MV-4-11 (cell line): ENCODE data around the gene LRRC49.
"Not testable (repeated sequence)": the region's sequence is repeated elsewhere in the genome, so short reads cannot be mapped to it uniquely, and the experiment has no call there.

Source experiments
- DNase-seq: peaks from one replicate; lab custom pipeline; 2025; lab: John Stamatoyannopoulos, UW

The LRRC49 gene

DNA sequence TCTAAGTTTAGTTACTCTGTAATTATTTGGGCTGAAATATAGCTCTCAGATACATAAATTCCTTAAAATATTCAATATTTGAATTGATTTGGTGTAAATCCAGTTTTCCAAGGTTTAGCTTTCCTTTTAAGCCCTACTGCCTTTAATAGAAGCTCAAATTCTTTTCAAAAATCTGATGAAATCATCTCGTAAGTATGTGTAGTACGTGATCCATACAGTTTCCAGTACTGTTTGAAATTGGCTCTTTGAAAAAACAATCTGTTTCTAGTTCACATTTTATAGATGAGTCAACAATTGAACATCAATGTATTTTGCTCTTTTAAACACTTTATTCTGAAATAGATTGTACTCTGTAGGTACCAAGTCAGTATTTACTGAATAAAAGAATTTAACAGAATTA is 84.2 kb downstream of the LRRC49 start:
- no peak for DNase-seq

DNA sequence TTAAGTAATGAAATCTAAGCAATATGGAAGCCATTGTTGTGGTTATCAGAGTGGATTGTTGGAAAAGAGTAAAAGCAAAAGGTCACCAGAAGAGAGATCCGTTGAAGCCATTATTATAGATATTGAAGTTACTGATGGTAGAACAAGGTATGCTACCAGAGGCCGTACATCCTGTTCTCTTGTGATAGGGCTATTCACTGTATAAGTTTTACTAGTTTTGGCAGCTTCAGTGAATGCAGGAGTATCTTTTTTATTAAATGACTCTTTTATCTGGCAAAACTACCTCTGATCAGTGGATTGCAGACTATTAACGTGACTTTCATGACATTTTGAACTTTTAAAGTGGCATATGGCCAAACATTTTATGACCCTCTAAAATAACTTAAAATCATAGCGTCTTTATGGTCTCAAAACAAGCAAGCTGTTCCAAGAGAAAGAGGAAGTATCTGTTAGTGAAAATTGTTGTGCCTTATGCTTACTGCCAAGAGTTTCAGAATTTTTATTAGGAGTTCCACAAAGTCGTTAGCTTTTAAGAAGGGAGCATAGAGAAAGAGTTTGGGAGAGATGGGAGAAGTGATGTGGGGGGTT is 102.9 kb downstream of the LRRC49 start:
- DNase-seq: no peak

DNA sequence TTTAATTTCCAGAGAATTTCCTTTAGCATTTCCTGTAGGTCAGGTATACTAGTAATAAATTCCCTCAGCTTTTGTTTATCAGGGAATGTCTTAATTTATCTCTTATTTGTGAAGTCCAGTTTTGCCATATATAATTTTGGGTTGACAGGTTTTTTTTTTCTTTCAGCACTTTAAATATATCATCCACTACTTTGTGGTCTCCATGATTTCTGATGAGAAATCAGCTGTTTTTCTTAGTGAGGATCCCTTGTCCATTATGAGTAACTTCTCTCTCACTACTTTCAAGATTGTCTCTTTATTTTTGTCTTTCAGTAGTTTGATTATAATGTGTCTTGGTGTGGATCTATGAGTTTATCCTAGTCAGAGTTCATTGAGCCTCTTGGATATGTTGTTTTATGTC is 105.7 kb downstream of the LRRC49 start:
- DNase-seq: no peak

DNA sequence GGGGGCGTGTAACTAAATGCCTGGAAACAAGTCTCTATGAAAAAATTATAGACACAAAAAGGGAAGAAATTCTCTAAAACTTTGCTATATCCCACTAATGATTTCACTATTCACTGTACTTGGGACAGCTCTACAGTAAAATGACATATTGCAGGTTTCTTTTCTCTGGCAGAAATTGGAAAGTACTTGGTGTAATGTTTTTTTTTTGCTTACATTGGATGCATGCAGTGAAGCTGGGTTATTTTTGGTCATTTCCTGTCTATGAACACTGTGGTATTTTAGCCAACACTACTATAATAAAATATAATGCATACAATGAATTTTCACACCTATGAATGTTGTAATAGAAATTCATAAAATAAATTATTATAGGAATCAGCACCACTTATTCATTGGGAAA is 109.7 kb downstream of the LRRC49 start:
- no peak for DNase-seq

DNA sequence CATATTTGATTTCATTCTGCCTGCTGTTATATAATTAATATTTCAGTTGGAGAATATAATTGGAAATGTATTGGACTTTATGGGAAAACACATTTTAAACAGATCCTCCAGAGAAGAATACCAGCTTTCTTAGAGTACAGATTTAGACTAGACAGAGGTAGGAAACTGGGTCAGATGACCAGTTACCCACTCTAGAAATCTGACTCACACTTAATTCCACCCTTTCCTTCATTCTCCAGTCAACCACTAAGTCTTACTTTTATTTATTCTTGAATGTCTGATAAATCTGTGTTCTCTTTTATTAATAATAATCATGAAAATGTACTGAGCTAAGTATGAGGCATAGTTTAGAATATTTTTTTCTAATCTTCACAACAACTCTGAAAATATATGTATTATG is 110.7 kb downstream of the LRRC49 start:
- no peak for DNase-seq

DNA sequence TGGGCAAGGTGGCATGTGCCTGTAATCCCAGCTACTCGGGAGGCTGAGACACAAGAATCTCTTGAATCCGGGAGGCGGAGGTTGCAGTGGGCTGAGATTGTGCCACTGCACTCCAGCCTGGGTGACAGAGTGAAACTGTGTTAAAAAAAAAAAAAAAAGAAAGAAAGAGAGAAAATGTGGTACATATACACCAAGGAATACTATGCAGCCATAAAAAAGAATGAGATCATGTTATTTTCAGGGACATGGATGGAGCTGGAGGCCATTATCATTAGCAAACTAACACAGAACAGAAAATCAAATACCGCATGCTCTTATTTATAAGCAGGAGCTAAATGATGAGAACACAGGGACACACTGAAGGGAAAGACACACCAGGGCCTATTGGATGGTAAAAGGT is 111.9 kb downstream of the LRRC49 start:
- not testable (repeated sequence) for DNase-seq

DNA sequence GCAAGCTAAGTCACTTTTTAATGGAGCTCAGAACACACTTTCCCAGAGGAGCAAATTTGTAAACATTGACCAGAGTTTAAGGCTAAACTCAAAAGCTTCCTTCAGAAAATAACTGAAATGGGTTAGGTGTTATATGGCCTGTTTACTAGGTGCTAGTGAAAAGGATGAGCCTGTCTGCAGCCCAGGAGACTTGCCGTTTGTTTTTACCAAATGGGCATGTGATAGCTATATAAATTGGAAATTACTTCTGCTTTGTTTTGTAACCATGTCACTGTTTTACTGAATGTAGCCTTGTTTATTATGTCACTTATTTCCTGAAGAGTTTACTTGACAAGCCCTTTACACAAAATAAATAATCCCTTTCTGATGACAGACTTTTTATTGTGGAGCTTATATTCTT is 113.3 kb downstream of the LRRC49 start:
- DNase-seq: no peak

DNA sequence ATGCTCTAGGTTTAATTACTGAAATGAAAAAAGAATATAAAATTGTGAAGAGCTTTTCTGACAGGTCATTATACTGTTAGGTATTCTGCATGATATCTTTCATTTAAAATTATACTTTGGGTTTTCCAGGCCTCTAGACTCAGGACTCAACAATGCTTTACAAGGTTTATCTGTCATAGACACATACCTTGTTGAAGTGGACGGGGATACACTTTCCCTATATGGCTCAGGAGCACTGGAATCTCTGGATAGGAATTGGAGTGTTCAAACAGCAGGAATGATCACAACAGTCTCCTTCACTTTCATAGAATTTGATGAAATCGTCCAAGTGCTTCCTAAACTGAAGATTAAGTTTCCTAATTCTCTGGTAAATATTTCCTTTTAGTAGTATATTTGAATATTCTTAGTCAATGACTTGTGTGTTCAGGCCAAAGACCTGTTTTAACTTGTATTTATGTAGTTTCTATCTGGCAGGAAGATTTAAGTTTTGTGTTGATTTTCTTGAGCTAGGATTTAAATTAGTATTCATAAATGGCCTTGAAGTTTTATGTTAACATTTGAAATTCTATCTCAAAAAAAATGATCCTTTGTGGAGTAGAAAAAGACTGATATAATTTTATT is 115.7 kb downstream of the LRRC49 start:
- DNase-seq: no peak

DNA sequence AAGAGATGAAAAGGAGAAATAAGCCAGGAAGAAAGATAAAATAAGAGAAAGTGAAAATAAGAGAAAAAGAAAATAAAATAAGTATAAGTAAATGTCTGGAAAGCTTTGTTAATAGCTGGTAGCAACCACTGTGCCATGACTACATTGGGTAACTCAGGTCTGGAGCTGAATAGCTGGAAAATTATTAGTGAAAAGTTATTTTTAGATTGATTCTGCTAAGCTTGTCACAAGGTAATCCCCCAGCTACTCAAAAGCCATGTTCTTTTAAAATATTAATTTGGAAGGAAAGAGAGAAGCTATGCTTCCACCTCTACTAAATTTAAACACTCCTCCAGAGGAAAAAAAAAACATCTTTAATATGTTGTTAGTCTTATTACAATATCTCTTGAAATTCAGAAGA is 117.8 kb downstream of the LRRC49 start:
- DNase-seq: no peak

DNA sequence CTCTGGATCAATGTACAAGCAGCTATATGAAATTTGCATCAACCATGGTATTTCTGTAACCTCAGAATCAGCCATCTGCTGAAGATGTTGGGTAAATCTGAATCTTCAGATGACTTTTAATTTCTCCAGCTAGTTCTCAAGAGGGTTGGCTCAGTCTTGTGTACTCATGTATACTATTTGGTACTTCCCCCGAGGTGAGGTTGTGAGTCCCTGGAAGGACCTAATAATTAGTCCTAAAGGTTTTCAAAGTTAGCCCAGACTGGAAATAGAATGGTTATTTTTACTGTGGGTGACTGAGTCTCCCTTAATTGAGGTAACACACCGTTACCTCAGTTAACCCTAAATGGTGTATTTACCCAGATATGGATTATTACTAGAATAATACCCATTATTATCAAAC is 118.4 kb downstream of the LRRC49 start:
- DNase-seq: no peak

DNA sequence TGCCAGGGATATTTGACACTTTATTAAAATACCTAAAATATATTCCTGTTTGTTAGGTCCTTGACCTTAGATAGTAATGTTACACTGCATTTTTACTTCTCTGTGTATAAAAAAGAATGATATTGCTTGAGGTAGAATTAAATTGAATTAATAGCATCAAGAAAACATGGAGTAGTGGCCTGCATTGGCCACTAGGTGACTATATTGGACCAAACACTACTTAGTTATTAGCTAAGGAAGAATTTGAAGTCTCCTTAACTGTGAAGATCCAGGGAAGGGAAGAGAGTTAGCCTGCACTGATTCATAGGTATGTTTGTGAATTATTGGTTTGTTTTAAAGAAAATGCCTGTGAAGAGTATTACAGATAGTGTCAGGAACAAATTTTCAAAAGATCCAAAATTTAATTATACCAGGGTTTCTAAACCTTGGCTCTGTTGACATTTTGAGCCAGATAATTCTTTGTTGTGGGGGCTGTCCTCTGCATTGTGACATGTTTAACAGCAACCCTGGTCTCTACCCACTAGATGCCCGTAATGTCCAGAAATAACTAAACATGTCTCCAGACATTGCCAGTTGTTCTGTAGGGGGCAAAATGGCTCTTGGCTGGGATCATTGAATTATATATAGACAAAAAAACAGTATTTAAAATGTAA is 119.0 kb downstream of the LRRC49 start:
- peak; percentile 0 for DNase-seq

DNA sequence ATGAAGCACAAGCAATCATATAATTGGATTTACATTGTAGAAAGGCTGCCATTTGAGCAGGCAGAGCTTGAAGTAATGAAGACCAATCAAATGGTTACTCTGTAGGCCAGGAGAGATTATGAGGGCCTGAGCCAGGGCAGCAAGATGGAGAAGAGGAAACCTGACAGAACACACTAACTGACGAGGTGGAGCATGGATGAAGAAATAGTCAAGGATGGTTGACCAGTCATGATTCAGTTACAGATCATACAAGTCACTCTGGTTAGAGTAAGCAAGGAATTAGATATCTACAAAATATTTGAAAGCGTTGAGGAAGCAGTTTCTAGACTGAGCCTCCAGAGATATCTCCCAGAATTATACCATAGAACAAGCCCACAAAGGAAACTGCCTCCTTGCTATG is 120.8 kb downstream of the LRRC49 start:
- no peak for DNase-seq

DNA sequence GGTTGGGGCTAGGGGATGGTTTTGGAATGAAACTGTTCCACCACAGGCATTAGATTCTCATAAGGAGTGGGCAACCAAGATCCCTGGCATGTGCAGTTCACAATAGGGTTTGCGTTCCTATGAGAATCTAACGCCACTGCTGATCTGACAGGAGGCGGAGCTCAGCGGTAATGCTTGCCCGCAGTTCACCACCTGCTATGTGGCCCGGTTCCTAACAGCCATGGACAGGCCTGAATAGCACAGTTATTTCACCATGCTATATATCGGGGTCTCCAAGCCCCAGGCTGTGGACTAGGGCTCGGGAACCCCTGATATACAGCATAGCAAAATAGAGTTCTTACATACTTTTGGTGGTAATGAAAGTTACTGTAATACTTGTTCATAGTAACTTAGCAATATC is 122.7 kb downstream of the LRRC49 start:
- no peak for DNase-seq

DNA sequence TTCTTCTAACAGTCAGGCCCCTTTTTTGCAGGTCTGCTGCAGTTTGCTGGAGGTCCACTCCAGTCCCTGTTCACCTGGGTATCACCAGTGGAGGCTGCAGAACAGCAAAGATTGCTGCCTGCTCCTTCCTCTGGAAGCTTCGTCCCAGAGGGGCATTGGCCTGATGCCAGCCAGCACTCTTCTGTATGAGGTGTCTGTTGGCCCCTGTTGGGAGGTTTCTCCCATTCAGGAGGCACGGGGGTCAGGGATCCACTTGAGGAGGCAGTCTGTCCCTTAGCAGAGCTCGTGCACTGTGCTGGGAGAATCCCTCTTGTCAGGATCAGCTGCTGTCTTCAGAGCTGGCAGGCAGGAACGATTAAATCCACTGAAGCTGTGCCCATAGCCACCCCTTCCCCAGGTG is 138.6 kb downstream of the LRRC49 start:
- not testable (repeated sequence) for DNase-seq

DNA sequence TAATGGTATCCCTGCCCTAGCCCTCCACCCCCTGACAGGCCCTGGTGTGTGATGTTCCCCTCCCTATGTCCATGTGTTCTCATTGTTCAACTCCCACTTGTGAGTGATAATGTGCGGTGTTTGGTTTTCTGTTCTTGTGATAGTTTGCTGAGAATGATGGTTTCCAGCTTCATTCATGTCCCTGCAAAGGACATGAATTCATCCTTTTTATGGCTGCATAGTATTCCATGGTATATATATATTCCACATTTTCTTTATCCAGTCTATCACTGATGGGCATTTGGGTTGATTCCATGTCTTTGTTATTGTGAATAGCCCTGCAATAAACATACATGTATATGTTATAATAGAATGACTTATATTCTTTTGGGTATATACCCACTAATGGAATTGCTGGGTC is 142.9 kb downstream of the LRRC49 start:
- not testable (repeated sequence) for DNase-seq

DNA sequence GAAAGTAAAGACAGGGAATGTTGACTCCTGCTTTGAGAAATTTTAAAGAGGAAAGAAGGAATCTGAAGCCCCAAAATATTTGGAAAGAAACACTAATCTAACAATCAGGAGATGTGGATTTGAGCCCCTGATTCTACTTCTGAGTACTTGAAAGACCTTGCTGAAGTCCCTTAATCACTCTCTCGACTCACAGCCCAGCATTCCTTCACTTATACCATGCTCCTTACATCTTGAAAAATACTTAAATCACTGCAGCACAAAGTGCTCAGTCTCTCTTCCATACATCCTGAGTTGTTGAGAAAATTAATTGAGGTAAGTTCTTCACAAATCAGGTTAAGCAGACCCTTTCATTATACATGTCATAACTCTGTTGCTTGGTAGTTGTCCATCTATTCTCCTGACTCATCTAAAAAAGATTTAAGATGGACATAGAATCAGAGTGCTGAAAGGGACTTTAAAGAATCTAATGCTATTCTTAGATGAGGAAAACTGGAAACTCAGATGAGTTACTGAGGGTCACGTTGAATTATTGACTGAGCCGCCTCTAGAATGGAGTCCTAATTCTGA is 149.8 kb downstream of the LRRC49 start:
- DNase-seq: no peak

DNA sequence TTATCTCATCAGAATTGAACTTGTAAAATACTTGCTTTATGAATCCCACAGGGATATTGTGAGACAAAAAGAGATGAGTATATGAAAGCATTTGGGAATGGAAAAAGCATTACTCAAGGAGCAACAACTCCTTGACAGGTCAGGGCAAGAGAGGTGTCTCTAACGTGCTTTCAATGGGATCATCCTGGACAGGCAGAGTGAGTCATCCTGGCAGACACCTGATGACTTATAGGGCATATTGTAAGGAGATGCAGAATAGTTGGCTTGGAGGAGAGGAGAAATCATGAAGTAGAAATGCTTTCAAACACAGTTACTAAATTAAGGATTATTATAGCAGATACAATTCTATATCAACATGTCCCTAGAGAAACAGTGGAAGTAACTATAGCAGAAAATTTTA is 150.7 kb downstream of the LRRC49 start:
- no peak for DNase-seq

DNA sequence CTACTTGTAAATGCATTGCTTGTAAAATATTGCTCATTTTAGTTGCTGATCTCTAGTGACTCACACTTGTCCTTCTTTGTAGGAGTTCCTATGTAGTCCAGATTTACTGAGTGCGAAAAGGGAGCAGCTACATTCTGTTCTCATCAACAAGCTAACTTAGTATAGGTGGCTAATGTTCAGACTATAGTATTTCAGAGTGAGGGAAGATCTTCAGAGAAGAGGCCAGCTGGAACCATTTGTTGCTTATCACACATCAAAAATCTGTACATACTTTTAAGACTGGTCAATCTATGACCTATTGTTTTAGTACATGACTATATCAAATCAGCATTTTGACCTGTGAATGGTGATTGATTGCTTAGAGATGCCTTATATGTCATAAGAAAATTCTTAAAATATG is 151.4 kb downstream of the LRRC49 start:
- no peak for DNase-seq

DNA sequence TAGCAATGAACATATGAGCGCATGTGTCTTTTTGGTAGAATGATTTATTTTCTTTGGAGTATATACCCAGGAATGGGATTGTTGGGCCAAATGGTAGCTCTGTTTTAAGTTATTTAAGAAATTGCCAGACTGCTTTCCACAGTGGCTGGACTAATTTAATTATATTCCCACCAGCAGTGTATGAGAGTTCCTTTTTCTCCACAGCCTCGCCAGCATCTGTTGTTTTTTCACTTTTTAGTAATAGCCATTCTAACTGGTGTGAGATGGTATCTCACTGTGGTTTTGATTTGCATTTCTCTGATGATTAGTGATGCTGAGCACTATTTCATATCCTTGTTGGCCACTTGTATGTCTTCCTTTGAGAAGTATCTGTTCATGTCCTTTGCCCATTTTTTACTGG is 153.5 kb downstream of the LRRC49 start:
- not testable (repeated sequence) for DNase-seq

DNA sequence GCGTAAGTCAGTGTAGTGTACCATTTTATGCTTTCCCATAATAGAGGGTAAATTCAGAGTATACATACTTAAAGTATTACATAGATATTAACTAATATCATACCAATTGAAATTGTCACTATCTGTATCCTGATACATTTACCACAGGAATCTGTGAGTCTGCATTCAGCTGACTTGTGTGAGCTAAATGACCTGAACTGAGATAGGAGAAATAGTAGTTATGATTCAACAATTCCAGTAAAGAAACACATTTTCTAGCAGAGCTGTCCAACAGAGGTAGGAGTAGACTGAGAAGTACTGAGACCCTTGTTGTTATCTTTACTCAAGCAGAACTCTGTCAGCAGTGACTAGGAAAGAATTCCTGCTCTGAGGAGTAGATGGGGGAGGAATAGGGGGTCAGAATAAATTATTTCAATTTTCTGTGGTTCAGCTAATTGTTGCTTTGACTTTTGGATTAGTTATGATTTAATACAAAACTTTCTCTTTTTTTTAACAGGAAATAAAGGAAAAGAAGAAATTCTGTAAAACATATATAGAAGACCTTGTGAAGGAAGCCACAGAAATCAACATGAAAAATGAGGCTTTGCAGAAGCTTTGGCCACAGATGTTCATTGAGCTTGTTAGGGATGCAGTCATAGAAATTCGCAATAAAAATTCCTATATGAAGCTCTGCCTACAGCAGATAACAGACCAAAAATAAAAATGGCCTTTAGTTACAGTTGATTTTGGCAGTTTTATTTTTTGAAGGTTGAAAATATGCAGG is 156.5 kb downstream of the LRRC49 start:
- DNase-seq: no peak

DNA sequence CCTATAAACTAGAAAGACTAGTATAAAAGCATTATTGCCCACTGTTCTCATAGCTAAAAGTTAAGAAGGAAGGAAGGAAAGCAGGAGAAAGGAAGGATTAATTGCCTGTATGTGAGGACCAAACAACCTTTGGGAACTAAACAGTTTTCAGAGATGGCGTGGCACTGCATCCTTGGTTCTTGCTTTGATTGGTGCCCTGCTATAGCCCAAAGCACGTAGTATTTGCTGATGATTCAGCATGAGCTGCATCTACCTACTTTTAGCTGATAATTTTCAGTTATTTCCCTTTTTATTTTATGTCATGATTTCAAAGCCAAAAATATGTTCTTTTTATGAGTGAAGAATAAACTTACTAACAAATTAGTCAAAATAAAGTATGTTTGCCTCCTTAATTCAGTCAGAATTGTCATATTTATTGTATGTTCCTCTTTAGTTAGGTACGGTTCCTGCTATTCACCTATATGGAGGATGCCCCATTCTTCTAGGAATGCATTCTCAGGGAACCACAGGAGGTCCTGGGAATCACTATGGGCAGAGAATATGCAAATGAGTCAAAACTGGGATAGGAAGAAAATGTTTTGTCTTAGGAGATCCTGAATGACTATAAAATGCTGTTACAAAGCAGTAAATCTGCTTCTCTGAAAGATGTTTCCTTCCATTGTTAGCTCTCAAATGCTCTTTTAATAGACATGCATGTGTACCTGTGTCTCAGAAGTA is 157.2 kb downstream of the LRRC49 start:
- DNase-seq: no peak

DNA sequence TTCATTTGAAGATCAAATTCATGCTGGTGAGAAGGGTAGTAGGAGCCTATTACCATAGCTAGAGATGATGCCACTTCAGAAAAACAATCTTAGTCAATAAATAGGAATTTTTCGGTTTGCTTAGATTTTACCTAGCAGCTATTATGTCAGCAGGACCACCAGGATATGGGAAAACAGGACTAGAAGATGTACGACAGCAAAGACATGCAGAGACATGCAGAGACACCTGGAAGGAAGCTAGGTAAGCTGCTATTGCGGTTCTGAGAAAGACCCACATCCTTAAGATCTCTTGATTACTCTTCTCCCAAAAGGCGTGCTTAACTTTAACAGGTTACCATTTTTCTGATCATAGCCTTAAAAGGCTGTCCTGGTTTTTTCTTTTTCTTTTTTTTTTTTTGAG is 157.8 kb downstream of the LRRC49 start:
- no peak for DNase-seq
